GM19328 (cell line): ENCODE data around the gene ZNRF3.

ENCODE experiments used
- ATAC-seq: cut with Tn5 transposase; IDR thresholded peaks from one replicate; pipeline ENCODE4 v1.9.1; 2021; ENCODE audit warnings: mild to moderate bottlenecking, moderate library complexity; ENCODE audit not compliant: unreplicated experiment

Gene ZNRF3

GRCh38 chr22:28980326-28980725 is 97.0 kb downstream of the ZNRF3 start:
- no peak for ATAC-seq

- ATAC-seq = no peak
Measured at GRCh38 chr22:28981818-28982499, 98.6 kb downstream of the ZNRF3 start.

GRCh38 chr22:28983190-28983589 is 99.8 kb downstream of the ZNRF3 start:
- ATAC-seq = no peak

- ATAC-seq = no peak
Measured at GRCh38 chr22:28983788-28984441, 100.5 kb downstream of the ZNRF3 start.

GRCh38 chr22:28984482-28985158 is 101.2 kb downstream of the ZNRF3 start:
- ATAC-seq = no peak

- no peak for ATAC-seq
Measured at GRCh38 chr22:28985581-28986290, 102.4 kb downstream of the ZNRF3 start.

- ATAC-seq = no peak
Measured at GRCh38 chr22:28986366-28986765, 103.0 kb downstream of the ZNRF3 start.

- no peak for ATAC-seq
Measured at GRCh38 chr22:28988457-28988856, 105.1 kb downstream of the ZNRF3 start.

GRCh38 chr22:28989035-28989464 is 105.7 kb downstream of the ZNRF3 start:
- ATAC-seq = no peak

- ATAC-seq = no peak
Measured at GRCh38 chr22:28989484-28989883, 106.1 kb downstream of the ZNRF3 start.

- ATAC-seq = no peak
Measured at GRCh38 chr22:28989912-28990311, 106.5 kb downstream of the ZNRF3 start.

GRCh38 chr22:28992565-28993356 is 109.4 kb downstream of the ZNRF3 start:
- ATAC-seq = no peak

GRCh38 chr22:28994522-28994921 is 111.2 kb downstream of the ZNRF3 start:
- ATAC-seq = no peak

- ATAC-seq = no peak
Measured at GRCh38 chr22:28995551-28995950, 112.2 kb downstream of the ZNRF3 start.

GRCh38 chr22:28997342-28997741 is 114.0 kb downstream of the ZNRF3 start:
- no peak for ATAC-seq

- no peak for ATAC-seq
Measured at GRCh38 chr22:28998681-28999080, 115.3 kb downstream of the ZNRF3 start.

- ATAC-seq = no peak
Measured at GRCh38 chr22:28999510-28999909, 116.1 kb downstream of the ZNRF3 start.

GRCh38 chr22:28999919-29000556 is 116.7 kb downstream of the ZNRF3 start:
- ATAC-seq = no peak

- ATAC-seq = no peak
Measured at GRCh38 chr22:29000641-29001040, 117.3 kb downstream of the ZNRF3 start.

GRCh38 chr22:29002603-29003002 is 119.2 kb downstream of the ZNRF3 start:
- no peak for ATAC-seq
